DOHH2 (cell line): Measurements from ENCODE around the gene ENDOU.
"Not testable (repeated sequence)": the region's sequence is repeated elsewhere in the genome, so short reads cannot be mapped to it uniquely, and the experiment has no call there.

Source experiments
- H3F3A ChIP-seq: fragments of 200-600 bp; sonication (generic), shearing (Covaris generic); 2 replicates; pipeline ENCODE4 v1.6.0; 2016; ENCODE audit warnings: antibody characterized with exemption, mild to moderate bottlenecking; ENCODE audit not compliant: control insufficient read depth, insufficient read depth
- H3K27ac ChIP-seq: fragments of 200-600 bp; sonication (generic); 2 replicates; pipeline ENCODE4 v1.5.1; 2014; ENCODE audit warnings: low read depth, mild to moderate bottlenecking, low read length, moderate library complexity
- H3K27me3 ChIP-seq: fragments of 200-600 bp; sonication (generic); 2 replicates; pipeline ENCODE4 v1.6.1; 2014; ENCODE audit warnings: mild to moderate bottlenecking, low read length, mixed read lengths; ENCODE audit not compliant: control insufficient read depth
- H3K36me3 ChIP-seq: fragments of 200-600 bp; sonication (generic); 2 replicates; pipeline ENCODE4 v1.6.1; 2014; ENCODE audit warnings: mild to moderate bottlenecking, low read length, moderate library complexity, mixed read lengths; ENCODE audit not compliant: control insufficient read depth
- H3K4me1 ChIP-seq: fragments of 200-600 bp; sonication (generic); 2 replicates; pipeline ENCODE4 v1.6.1; 2014; ENCODE audit warnings: mild to moderate bottlenecking, low read length, mixed read lengths; ENCODE audit not compliant: control insufficient read depth
- H3K4me2 ChIP-seq: fragments of 200-600 bp; sonication (generic); 2 replicates; pipeline ENCODE4 v1.6.0; 2014; ENCODE audit warnings: mild to moderate bottlenecking, low read length, moderate library complexity
- H3K4me3 ChIP-seq: fragments of 200-600 bp; sonication (generic); 2 replicates; pipeline ENCODE4 v1.5.1; 2014; ENCODE audit warnings: mild to moderate bottlenecking, low read length, mixed read lengths
- H3K79me2 ChIP-seq: fragments of 200-600 bp; sonication (generic); 2 replicates; pipeline ENCODE4 v1.6.1; 2014; ENCODE audit warnings: mild to moderate bottlenecking, low read length, mixed read lengths; ENCODE audit not compliant: control insufficient read depth
- H3K9me2 ChIP-seq: fragments of 200-600 bp; sonication (generic); replicated peaks from 2 replicates; pipeline ENCODE4 v1.6.1; 2014; ENCODE audit warnings: mild to moderate bottlenecking, low read length, mixed read lengths; ENCODE audit not compliant: control insufficient read depth
- H3K9me3 ChIP-seq: fragments of 200-600 bp; sonication (generic); 2 replicates; pipeline ENCODE4 v1.6.1; 2014; ENCODE audit warnings: antibody characterized with exemption, low read length, mixed read lengths; ENCODE audit not compliant: control insufficient read depth, insufficient read depth
- H4K20me1 ChIP-seq: fragments of 200-600 bp; sonication (generic); 2 replicates; pipeline ENCODE4 v1.6.0; 2014; ENCODE audit warnings: low read depth, mild to moderate bottlenecking, antibody characterized with exemption, low read length, moderate library complexity; ENCODE audit not compliant: control insufficient read depth, insufficient read depth
- EZH2phosphoT487 ChIP-seq: fragments of 200-600 bp; sonication (generic); IDR thresholded peaks from 2 replicates; pipeline ENCODE4 v1.6.1; 2017; ENCODE audit warnings: borderline replicate concordance, mild to moderate bottlenecking, antibody characterized with exemption, low read length, moderate library complexity, mixed read lengths
- TF ChIP-seq, protein P1 (sequence below): fragments of 200-600 bp; sonication (generic); IDR thresholded peaks from one replicate; pipeline ENCODE4 v1.5.1; 2014; ENCODE audit warnings: antibody characterized with exemption, mild to moderate bottlenecking, low read depth, low read length; ENCODE audit not compliant: poor library complexity, severe bottlenecking

Gene ENDOU

GRCh38 chr12:47672068-47672467 lies 53.2 kb downstream of the ENDOU start:
- peaks cover 68% of the 10 kb centered on the region for H3K36me3 ChIP-seq
- H3K9me2 ChIP-seq: no peaks in the 10 kb centered on the region
- no peaks in the 10 kb centered on the region for H3K79me2 ChIP-seq
- H3K4me1 ChIP-seq: no peaks in the 10 kb centered on the region
- H4K20me1 ChIP-seq: no peaks in the 10 kb centered on the region
- no peaks in the 10 kb centered on the region for H3K9me3 ChIP-seq
- H3K4me3 ChIP-seq: no peak overlapping the region
- TF ChIP-seq, protein P1, sequence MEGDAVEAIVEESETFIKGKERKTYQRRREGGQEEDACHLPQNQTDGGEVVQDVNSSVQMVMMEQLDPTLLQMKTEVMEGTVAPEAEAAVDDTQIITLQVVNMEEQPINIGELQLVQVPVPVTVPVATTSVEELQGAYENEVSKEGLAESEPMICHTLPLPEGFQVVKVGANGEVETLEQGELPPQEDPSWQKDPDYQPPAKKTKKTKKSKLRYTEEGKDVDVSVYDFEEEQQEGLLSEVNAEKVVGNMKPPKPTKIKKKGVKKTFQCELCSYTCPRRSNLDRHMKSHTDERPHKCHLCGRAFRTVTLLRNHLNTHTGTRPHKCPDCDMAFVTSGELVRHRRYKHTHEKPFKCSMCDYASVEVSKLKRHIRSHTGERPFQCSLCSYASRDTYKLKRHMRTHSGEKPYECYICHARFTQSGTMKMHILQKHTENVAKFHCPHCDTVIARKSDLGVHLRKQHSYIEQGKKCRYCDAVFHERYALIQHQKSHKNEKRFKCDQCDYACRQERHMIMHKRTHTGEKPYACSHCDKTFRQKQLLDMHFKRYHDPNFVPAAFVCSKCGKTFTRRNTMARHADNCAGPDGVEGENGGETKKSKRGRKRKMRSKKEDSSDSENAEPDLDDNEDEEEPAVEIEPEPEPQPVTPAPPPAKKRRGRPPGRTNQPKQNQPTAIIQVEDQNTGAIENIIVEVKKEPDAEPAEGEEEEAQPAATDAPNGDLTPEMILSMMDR: no peak
- no peak for TF ChIP-seq EZH2phosphoT487
- H3K27ac ChIP-seq: no peak overlapping the region
- no peak overlapping the region for H3K4me2 ChIP-seq
- no peaks in the 10 kb centered on the region for H3K27me3 ChIP-seq
- H3F3A ChIP-seq: no peaks in the 10 kb centered on the region

GRCh38 chr12:47667935-47668334 lies 57.4 kb downstream of the ENDOU start:
- H3K4me3 ChIP-seq, H3K4me1 ChIP-seq, H3K27ac ChIP-seq, H3K4me2 ChIP-seq, H4K20me1 ChIP-seq, H3K27me3 ChIP-seq, H3K79me2 ChIP-seq, H3K9me3 ChIP-seq, H3K9me2 ChIP-seq, H3F3A ChIP-seq: not testable (repeated sequence)
- peaks cover 77% of the 10 kb centered on the region for H3K36me3 ChIP-seq
